Measurements from ENCODE around the gene KCNC1.

GRCh38 chr11:17831228-17831627, 96.6 kb downstream of the KCNC1 start:
- TF ChIP-seq ISL1 (CRISPR knock-in tag; IDR thresholded peaks at IDR 0.05) (no peak), ZNF8 (CRISPR knock-in tag; IDR thresholded peaks at IDR 0.05) (no peak)
